AG10803 (cell line): Measurements from ENCODE around the gene AJUBA.
A peak's percentile ranks its signal among the peaks of the same experiment; 100 is the strongest.

Experiments
- DNase-seq: peaks from one replicate; pipeline ENCODE4 v3.0.0; 2010; ENCODE audit warnings: low read depth
- H3K4me3 ChIP-seq: 2 replicates; pipeline ENCODE4 v1.5.1; 2011; ENCODE audit warnings: mild to moderate bottlenecking, low read length, control low read depth
- CTCF ChIP-seq: conservative IDR thresholded peaks from 2 replicates; pipeline ENCODE4 v1.5.1; 2011; ENCODE audit warnings: mild to moderate bottlenecking, low read length, control low read depth, inconsistent platforms

The AJUBA gene

GRCh38 chr14:22986508-22987054 lies 4.2 kb upstream of the AJUBA start:
- H3K4me3 ChIP-seq, result no peak overlapping the region
- DNase-seq, result peak; percentile 83
- peak; percentile 96 for TF ChIP-seq CTCF

- TF ChIP-seq CTCF, result no peak
- DNase-seq, result no peak
- H3K4me3 ChIP-seq, result no peak overlapping the region
Observed at GRCh38 chr14:22985894-22986507, 3.6 kb upstream of the AJUBA start.

- DNase-seq, result no peak
- no peak for TF ChIP-seq CTCF
Observed at GRCh38 chr14:22984959-22985658, 2.8 kb upstream of the AJUBA start.

GRCh38 chr14:22981876-22982476 lies 375 bp downstream of the AJUBA start:
- peak overlapping the region; percentile 91 for H3K4me3 ChIP-seq
- DNase-seq, result no peak
- TF ChIP-seq CTCF, result no peak

More at GRCh38 chr14:22984959-22985658, 2.8 kb upstream of the AJUBA start:
- H3K4me3 ChIP-seq, result no peak overlapping the region

GRCh38 chr14:22981090-22981875 lies 1.1 kb downstream of the AJUBA start:
- no peak for DNase-seq
- H3K4me3 ChIP-seq, result peak overlapping the region; percentile 91
- no peak for TF ChIP-seq CTCF

GRCh38 chr14:22980672-22981089 lies 1.7 kb downstream of the AJUBA start:
- no peak for TF ChIP-seq CTCF
- H3K4me3 ChIP-seq, result peak overlapping the region; percentile 91
- peak; percentile 67 for DNase-seq
